GM19025 (cell line): Measurements from ENCODE around the gene NHLRC2.

Experiments used
- ATAC-seq: cut with Tn5 transposase; IDR thresholded peaks from one replicate; pipeline ENCODE4 v1.9.1; 2021; ENCODE audit warnings: mild to moderate bottlenecking, low read depth, moderate library complexity; ENCODE audit not compliant: unreplicated experiment

NHLRC2 gene

DNA sequence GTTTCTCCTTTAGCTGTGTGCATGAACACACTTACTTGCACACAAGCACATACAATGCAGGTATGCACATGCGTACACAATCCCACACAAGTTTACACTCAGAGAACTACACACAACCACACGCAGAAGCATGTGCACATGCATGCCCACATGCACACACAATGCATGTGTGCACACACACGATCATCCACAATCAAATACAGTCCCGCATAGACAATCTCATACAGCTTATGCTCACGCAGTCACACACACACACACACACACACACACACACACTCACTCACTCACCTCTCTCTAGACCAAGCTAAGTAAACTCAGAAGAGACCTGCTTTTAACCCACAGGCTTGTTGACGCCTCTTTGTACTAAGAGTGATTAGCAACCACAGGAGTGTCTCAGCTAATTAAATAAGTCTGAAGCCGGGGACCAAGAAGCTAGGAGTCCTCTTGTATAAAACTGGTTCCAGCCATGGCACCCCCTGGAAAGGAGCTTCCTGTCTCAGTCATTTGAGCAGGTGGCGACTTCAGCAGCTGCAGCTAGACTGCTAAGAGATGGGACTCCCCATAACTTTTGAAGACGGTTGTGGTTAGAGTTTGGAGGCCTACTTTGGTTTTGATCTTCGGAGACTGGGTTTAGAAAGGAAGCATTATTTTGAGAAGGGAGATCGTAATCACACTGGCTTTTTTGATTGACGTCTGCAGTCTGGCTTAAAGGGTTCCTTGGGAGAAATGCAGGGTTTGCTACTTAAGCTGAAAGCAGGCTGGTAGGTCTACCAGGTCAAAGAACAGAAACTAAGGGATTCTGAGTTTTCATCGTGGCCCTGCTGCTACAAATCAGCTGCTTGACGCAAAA is 106.9 kb downstream of the NHLRC2 start:
- ATAC-seq = peak; percentile 44

DNA sequence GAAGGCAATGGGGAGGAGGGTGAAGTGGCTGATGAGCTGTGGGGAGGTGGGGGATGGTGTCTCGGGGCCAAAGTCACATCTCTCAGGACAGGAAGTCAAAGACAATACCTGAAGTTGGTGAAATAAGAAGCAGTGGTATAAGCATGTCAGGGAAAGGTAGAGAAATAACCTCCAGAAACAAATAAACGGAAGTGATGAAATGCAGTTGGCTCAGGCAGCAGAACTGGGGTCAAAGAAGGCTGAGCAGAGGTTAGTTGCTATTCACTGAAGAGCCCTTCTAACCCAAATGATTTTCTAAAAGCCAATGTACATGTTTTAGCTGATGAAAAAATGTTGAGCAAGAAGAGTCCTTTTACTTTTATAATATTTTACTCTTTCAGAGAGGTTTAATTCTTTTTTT is 110.6 kb downstream of the NHLRC2 start:
- no peak for ATAC-seq

DNA sequence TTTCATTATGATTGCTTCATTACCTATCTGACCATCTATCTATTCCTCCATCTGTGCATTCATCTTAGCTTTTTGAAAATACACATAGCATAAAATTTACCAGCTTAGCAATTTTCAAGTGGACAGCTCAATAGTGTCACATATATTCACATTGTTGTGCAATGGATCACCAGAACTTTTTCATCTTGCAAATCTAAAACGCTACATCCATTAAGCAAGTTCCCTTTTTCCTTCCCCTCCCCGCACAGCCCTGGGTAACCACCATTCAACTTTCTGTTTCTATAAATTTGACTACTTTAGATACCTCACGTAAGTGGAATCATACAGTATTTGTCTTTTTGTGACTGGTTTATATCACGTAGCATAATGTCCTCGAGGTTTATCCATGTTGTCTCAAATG is 111.2 kb downstream of the NHLRC2 start:
- ATAC-seq = no peak
